Astrocyte (in vitro differentiated cells and primary cell): ENCODE results near the gene USP3. TPM values are rescaled to one million over a fixed set of nuclear protein-coding genes. Genes with fewer than 3 reads are reported as not detected.

Experiments used
- DNase-seq: peaks from one replicate; pipeline ENCODE4 v3.0.0-alpha.2; 2010; ENCODE audit warnings: low read depth
- FAIRE-seq: peaks from 2 replicates; lab custom pipeline; 2011; peaks lifted over from hg19 to GRCh38; lab: Jason Lieb, UNC
- H2AFZ ChIP-seq: 2 replicates; pipeline ENCODE4 v1.6.0; 2012; ENCODE audit warnings: low read depth, low read length, inconsistent platforms
- H3K27ac ChIP-seq: 2 replicates; pipeline ENCODE4 v1.5.1; 2011; ENCODE audit warnings: low read depth, low read length, inconsistent platforms
- H3K27me3 ChIP-seq: 2 replicates; pipeline ENCODE4 v1.6.0; 2011; ENCODE audit warnings: low read length, inconsistent platforms; ENCODE audit not compliant: insufficient read depth
- H3K36me3 ChIP-seq: 2 replicates; pipeline ENCODE4 v1.5.1; 2011; ENCODE audit warnings: low read length, inconsistent platforms; ENCODE audit not compliant: insufficient read depth
- H3K4me1 ChIP-seq: 2 replicates; pipeline ENCODE4 v1.5.1; 2011; ENCODE audit warnings: low read length, inconsistent platforms; ENCODE audit not compliant: insufficient read depth
- H3K4me2 ChIP-seq: 2 replicates; pipeline ENCODE4 v1.6.0; 2012; ENCODE audit warnings: low read length, inconsistent platforms
- H3K4me3 ChIP-seq: 2 replicates; pipeline ENCODE4 v1.5.1; 2011; ENCODE audit warnings: low read depth, mild to moderate bottlenecking, low read length, inconsistent platforms; ENCODE audit not compliant: insufficient read depth
- H3K79me2 ChIP-seq: 2 replicates; pipeline ENCODE4 v1.6.0; 2012; ENCODE audit warnings: mild to moderate bottlenecking, low read length, inconsistent platforms; ENCODE audit not compliant: insufficient read depth
- H3K9ac ChIP-seq: 2 replicates; pipeline ENCODE4 v1.6.0; 2012; ENCODE audit warnings: mild to moderate bottlenecking, low read length, inconsistent platforms
- H3K9me3 ChIP-seq: 2 replicates; pipeline ENCODE4 v1.5.1; 2012; ENCODE audit warnings: low read depth, mild to moderate bottlenecking, low read length, inconsistent platforms; ENCODE audit not compliant: insufficient read depth
- H4K20me1 ChIP-seq: 2 replicates; pipeline ENCODE4 v1.6.0; 2012; ENCODE audit warnings: low read length, inconsistent platforms; ENCODE audit not compliant: insufficient read depth
- H3K27ac Mint-ChIP-seq: one replicate; pipeline ENCODE4 v1.8.0; 2021; ENCODE audit warnings: mild to moderate bottlenecking, mixed read lengths; ENCODE audit not compliant: unreplicated experiment
- H3K27me3 Mint-ChIP-seq: one replicate; pipeline ENCODE4 v1.8.0; 2021; ENCODE audit warnings: low read depth, mixed read lengths; ENCODE audit not compliant: unreplicated experiment
- H3K36me3 Mint-ChIP-seq: one replicate; pipeline ENCODE4 v1.8.0; 2021; ENCODE audit warnings: low read depth, mixed read lengths; ENCODE audit not compliant: unreplicated experiment
- H3K4me1 Mint-ChIP-seq: one replicate; pipeline ENCODE4 v1.8.0; 2021; ENCODE audit warnings: low read depth, mixed read lengths; ENCODE audit not compliant: unreplicated experiment
- H3K4me3 Mint-ChIP-seq: one replicate; pipeline ENCODE4 v1.8.0; 2021; ENCODE audit warnings: mild to moderate bottlenecking, moderate library complexity, mixed read lengths; ENCODE audit not compliant: unreplicated experiment
- H3K9me3 Mint-ChIP-seq: one replicate; pipeline ENCODE4 v1.8.0; 2021; ENCODE audit warnings: mild to moderate bottlenecking, mixed read lengths; ENCODE audit not compliant: unreplicated experiment
- CTCF ChIP-seq: IDR thresholded peaks from 2 replicates; pipeline ENCODE4 v1.5.1; 2011; ENCODE audit warnings: low read depth, mild to moderate bottlenecking, inconsistent platforms, low read length, moderate library complexity; ENCODE audit not compliant: insufficient read depth
- EZH2 ChIP-seq: IDR thresholded peaks from 2 replicates; pipeline ENCODE4 v1.6.1; 2012; ENCODE audit warnings: mild to moderate bottlenecking, low read length, inconsistent platforms; ENCODE audit not compliant: insufficient read depth
- total RNA-seq: library from RNA; stranded (reverse); gene quantifications from 2 replicates; pipeline ENCODE4 v1.2.1, GENCODE V29; 2021

USP3 gene
- total RNA-seq, 1 donor from 2014 or later = 38.1 TPM

GRCh38 chr15:63465104-63465503 is 39.3 kb upstream of the USP3 start:
- no peak overlapping the region for H3K4me3 ChIP-seq
- Mint-ChIP-seq H3K4me3 (no peak overlapping the region), H3K27me3 (peaks cover 36% of the 10 kb centered on the region), H3K9me3 (no peaks in the 10 kb centered on the region), H3K27ac (no peak overlapping the region), H3K4me1 (peaks cover 25% of the 10 kb centered on the region), H3K36me3 (no peaks in the 10 kb centered on the region)
- H3K36me3 ChIP-seq = no peaks in the 10 kb centered on the region
- no peak overlapping the region for H3K4me2 ChIP-seq
- H4K20me1 ChIP-seq = no peaks in the 10 kb centered on the region
- TF ChIP-seq EZH2 (no peak), CTCF (no peak)
- H3K4me1 ChIP-seq = peaks cover 17% of the 10 kb centered on the region
- no peak for FAIRE-seq
- H3K27me3 ChIP-seq = peaks cover 5% of the 10 kb centered on the region
- no peak overlapping the region for H3K27ac ChIP-seq
- no peaks in the 10 kb centered on the region for H3K79me2 ChIP-seq
- H3K9ac ChIP-seq = no peak overlapping the region
- H3K9me3 ChIP-seq = no peaks in the 10 kb centered on the region
- H2AFZ ChIP-seq = no peak overlapping the region
- DNase-seq = peak; percentile 71

- Mint-ChIP-seq H3K4me1 (peaks cover 23% of the 10 kb centered on the region), H3K9me3 (no peaks in the 10 kb centered on the region), H3K27me3 (peaks cover 31% of the 10 kb centered on the region), H3K27ac (no peak overlapping the region), H3K36me3 (no peaks in the 10 kb centered on the region), H3K4me3 (no peak overlapping the region)
- FAIRE-seq (no peak), DNase-seq (peak; percentile 46)
- no peak overlapping the region for H3K27ac ChIP-seq
- H3K4me1 ChIP-seq = peaks cover 17% of the 10 kb centered on the region
- H3K4me3 ChIP-seq = no peak overlapping the region
- peak overlapping the region; percentile 59 for H3K4me2 ChIP-seq
- TF ChIP-seq EZH2 (no peak), CTCF (peak; percentile 67)
- H3K79me2 ChIP-seq = no peaks in the 10 kb centered on the region
- H3K27me3 ChIP-seq = peaks cover 5% of the 10 kb centered on the region
- H3K9ac ChIP-seq = peak overlapping the region; percentile 3
- no peaks in the 10 kb centered on the region for H4K20me1 ChIP-seq
- H3K9me3 ChIP-seq = no peaks in the 10 kb centered on the region
- peak overlapping the region; percentile 57 for H2AFZ ChIP-seq
- no peaks in the 10 kb centered on the region for H3K36me3 ChIP-seq
Observed at GRCh38 chr15:63466378-63467192, 37.8 kb upstream of the USP3 start.

- Mint-ChIP-seq H3K36me3 (peaks cover 2% of the 10 kb centered on the region), H3K4me3 (no peak overlapping the region), H3K9me3 (no peaks in the 10 kb centered on the region), H3K27ac (no peak overlapping the region), H3K4me1 (peaks cover 24% of the 10 kb centered on the region), H3K27me3 (peaks cover 16% of the 10 kb centered on the region)
- no peak overlapping the region for H3K4me2 ChIP-seq
- no peaks in the 10 kb centered on the region for H4K20me1 ChIP-seq
- peaks cover 11% of the 10 kb centered on the region for H3K4me1 ChIP-seq
- H3K4me3 ChIP-seq = no peak overlapping the region
- no peaks in the 10 kb centered on the region for H3K36me3 ChIP-seq
- no peaks in the 10 kb centered on the region for H3K79me2 ChIP-seq
- no peak overlapping the region for H3K9ac ChIP-seq
- no peak overlapping the region for H2AFZ ChIP-seq
- DNase-seq = no peak
- H3K27ac ChIP-seq = no peak overlapping the region
- TF ChIP-seq EZH2 = no peak
- TF ChIP-seq CTCF = no peak
- no peaks in the 10 kb centered on the region for H3K9me3 ChIP-seq
- H3K27me3 ChIP-seq = peaks cover 5% of the 10 kb centered on the region
- no peak for FAIRE-seq
Observed at GRCh38 chr15:63469190-63469589, 35.2 kb upstream of the USP3 start.
